Right lobe of liver (tissue), 4 donors: ENCODE results near the gene CABP4.

Source experiments
- POLR2A ChIP-seq: fragments of 450-650 bp; IDR thresholded peaks from one replicate; pipeline ENCODE4 v1.6.1; 2017; ENCODE audit warnings: antibody characterized with exemption, mild to moderate bottlenecking
- TF ChIP-seq, protein P1 (sequence below), 4 donors: fragments of 200-600 bp in 3 of 4; fragments of 450-650 bp in 1 of 4; IDR thresholded peaks; one replicate each; pipeline versions ENCODE4 v1.5.1 to v1.8.0; 2016 to 2022; ENCODE audit warnings: antibody characterized with exemption in 4 of 4, mild to moderate bottlenecking in 2 of 4
- donor health status: DM: no; HTN: no; CAD: no.
- donor health status: DM: no; HTN: no; CAD: no.
- donor health status: DM: no; HTN: yes; CAD: no.

DNA sequence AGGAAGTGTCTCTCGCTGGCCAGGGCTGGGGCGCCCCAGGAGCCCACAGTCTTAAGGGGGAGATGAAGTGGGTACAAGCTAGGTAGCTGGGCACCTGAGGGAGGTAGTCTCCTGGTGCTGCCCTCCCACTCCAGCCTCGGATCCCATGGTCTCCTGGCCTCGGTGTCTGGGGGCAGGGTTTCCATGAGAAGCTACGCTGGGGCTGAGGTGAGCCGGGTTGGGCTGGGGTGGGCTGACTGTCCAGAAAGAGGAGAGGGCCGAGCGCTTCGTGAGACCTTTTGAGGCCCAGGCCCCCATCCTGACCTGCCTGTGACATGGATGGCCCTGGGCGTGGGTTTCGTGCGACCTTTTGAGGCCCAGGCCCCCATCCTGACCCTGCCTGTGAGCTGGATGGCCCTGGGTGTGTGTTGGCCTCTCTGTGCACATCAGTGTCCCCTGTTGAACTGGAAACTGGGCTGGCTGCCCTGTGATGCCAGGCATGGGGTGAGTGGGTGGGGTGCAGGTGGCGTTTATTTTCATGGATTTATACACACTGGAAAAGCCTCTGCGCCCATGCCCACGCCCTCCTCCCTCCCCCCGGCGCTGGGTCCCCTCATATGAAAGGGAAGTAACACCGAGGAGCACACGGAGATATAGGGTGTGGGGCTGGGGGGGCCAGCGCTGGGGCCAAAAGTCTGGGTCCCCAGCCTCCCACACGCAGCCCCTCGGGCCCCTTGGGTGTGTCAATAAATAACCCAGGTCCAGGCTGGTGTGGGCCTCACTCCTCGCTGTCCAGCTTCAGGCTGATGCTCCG, 36.3 kb downstream of the CABP4 start:
- TF ChIP-seq, protein P1, sequence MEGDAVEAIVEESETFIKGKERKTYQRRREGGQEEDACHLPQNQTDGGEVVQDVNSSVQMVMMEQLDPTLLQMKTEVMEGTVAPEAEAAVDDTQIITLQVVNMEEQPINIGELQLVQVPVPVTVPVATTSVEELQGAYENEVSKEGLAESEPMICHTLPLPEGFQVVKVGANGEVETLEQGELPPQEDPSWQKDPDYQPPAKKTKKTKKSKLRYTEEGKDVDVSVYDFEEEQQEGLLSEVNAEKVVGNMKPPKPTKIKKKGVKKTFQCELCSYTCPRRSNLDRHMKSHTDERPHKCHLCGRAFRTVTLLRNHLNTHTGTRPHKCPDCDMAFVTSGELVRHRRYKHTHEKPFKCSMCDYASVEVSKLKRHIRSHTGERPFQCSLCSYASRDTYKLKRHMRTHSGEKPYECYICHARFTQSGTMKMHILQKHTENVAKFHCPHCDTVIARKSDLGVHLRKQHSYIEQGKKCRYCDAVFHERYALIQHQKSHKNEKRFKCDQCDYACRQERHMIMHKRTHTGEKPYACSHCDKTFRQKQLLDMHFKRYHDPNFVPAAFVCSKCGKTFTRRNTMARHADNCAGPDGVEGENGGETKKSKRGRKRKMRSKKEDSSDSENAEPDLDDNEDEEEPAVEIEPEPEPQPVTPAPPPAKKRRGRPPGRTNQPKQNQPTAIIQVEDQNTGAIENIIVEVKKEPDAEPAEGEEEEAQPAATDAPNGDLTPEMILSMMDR (IDR thresholded peaks at IDR 0.05) = no peak
- no peak for TF ChIP-seq POLR2A
